Stimulated activated naive CD4-positive, alpha-beta T cell (primary cell): Measurements from ENCODE around the gene FAM111A.

ENCODE experiments used
- DNase-seq, 6 experiments: peaks; one replicate each; lab custom pipeline; 2025; lab: John Stamatoyannopoulos, UW

Gene FAM111A

GRCh38 chr11:59141673-59142460 is 789 bp upstream of the FAM111A start:
- DNase-seq, result peak in 1 of 6 experiments; percentile 32

GRCh38 chr11:59144096-59144495 is 1.4 kb downstream of the FAM111A start:
- no peak for DNase-seq

- DNase-seq, result peak; percentile 47 to 80 (median 66)
Observed at GRCh38 chr11:59144579-59145345, 2.1 kb downstream of the FAM111A start.

GRCh38 chr11:59145534-59145933 is 2.9 kb downstream of the FAM111A start:
- no peak for DNase-seq

- no peak for DNase-seq
Observed at GRCh38 chr11:59151761-59152160, 9.1 kb downstream of the FAM111A start.

GRCh38 chr11:59152312-59152951 is 9.8 kb downstream of the FAM111A start:
- no peak for DNase-seq

- DNase-seq, result no peak
Observed at GRCh38 chr11:59154610-59155009, 12.0 kb downstream of the FAM111A start.

GRCh38 chr11:59157433-59157832 is 14.8 kb downstream of the FAM111A start:
- DNase-seq, result no peak

GRCh38 chr11:59158206-59159068 is 15.8 kb downstream of the FAM111A start:
- DNase-seq, result peak in 5 of 6 experiments; percentile 49 to 70 (median 51)

- no peak for DNase-seq
Observed at GRCh38 chr11:59164028-59164427, 21.4 kb downstream of the FAM111A start.

- peak; percentile 70 to 86 (median 82) for DNase-seq
Observed at GRCh38 chr11:59171508-59172322, 29.1 kb downstream of the FAM111A start, which contains the start of gene DTX4. Gene DTX4 (plus strand): TSS chr11:59172132. CDS start chr11:59172596, 464 bp downstream.

GRCh38 chr11:59172345-59173079 is 29.9 kb downstream of the FAM111A start:
- DNase-seq, result peak in 2 of 6 experiments; percentile 14 to 21

GRCh38 chr11:59173080-59173963 is 30.7 kb downstream of the FAM111A start:
- DNase-seq, result peak in 3 of 6 experiments; percentile 14 to 36 (median 15)

GRCh38 chr11:59173964-59174663 is 31.5 kb downstream of the FAM111A start:
- no peak for DNase-seq

- DNase-seq, result no peak
Observed at GRCh38 chr11:59174664-59175033, 32.0 kb downstream of the FAM111A start.

- no peak for DNase-seq
Observed at GRCh38 chr11:59175091-59175501, 32.4 kb downstream of the FAM111A start.

- DNase-seq, result no peak
Observed at GRCh38 chr11:59176330-59176729, 33.7 kb downstream of the FAM111A start.

- DNase-seq, result no peak
Observed at GRCh38 chr11:59178402-59178801, 35.7 kb downstream of the FAM111A start.
